Fibroblast of skin of right biceps (primary cell): ENCODE results near the gene FHL2.
"Not testable (repeated sequence)": the region's sequence is repeated elsewhere in the genome, so short reads cannot be mapped to it uniquely, and the experiment has no call there.

Experiments
- DNase-seq: peaks from one replicate; pipeline ENCODE4 v3.0.0-alpha.2; 2013

FHL2 gene, protein sequence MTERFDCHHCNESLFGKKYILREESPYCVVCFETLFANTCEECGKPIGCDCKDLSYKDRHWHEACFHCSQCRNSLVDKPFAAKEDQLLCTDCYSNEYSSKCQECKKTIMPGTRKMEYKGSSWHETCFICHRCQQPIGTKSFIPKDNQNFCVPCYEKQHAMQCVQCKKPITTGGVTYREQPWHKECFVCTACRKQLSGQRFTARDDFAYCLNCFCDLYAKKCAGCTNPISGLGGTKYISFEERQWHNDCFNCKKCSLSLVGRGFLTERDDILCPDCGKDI

DNA sequence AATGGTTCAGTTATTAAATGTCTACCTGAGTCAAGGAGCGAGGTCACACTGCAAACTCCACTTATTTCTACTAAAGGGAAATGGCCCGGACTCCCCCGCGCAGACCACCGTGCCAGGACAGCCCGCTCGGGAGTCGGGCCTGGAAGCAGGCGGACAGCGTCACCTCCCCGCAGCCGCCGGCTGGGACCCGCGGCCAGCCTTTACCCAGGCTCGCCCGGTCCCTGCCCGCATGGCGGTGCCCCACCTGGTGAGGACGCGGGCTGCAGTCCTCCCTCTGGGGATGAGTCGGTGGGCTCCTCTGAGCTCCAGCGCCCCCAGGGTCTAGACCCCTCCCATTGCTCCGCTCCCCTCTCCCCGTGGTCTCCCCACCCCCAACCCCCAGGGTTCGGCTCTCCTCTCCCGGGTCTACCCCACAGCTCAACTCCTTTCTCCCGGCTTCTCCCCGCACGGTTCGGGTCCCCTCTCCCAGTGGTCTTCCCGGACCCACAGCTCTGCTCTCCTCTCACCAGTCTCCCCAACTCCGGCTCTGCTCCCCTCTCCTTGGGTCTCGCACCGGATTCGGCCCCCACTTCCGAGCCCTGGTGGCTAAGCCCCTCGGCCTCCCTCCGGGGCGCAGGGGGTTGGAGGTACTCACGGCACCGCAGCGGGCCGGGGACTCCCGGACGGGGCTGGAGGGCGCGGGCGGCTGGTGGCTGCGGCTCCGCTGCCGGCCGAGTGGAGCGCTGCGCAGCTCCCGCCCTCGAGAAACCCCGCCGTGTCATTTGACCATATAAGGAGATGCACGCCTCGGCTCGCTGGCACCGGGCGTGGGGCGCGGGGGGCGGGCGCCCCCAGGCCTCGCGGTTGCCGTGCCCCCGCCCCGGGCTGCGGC lies at the start of gene FHL2:
Gene FHL2 (minus strand): TSS at position 716 of the 871 bp plus-strand sequence. CDS start 12,535 bp downstream, outside the sequence.
- peak; percentile 87 for DNase-seq

DNA sequence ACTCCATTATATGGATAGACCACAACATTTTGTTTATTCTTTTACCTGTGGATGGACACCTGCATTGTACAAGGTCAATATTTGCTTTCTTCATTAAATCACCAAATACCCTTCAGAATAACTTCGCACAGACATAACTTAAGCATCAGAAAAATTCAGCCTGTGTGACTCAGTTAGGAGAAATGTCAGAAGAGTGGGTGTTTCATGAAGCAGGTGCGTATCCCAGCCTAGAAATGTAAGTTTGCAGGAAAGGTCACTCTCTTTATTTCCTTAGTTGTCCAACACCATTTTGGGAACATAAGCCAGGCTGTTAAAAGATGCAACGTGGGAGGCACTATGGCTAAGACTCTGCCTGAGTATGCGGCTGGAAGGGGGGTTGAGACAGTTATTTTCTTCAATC lies 48.6 kb upstream of the FHL2 start:
- no peak for DNase-seq

DNA sequence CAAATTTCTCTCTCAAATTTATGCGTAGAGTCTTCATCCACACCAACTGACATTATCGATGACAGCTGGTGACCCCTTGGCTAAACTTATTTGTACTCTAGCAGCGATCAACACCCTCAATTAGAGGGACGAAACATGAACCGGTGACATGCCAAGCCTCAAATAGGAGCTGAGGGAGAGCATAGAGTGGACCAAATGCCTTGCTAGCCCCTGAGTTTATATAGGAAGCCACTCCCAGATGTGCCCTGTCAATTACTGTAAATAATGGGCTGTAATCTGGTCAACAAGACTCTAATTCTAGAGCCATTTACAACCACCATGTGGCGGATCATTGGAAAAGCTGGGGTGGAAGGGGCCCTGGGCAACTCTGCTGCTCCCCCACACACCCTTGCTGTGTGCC lies 47.6 kb upstream of the FHL2 start:
- DNase-seq = no peak

DNA sequence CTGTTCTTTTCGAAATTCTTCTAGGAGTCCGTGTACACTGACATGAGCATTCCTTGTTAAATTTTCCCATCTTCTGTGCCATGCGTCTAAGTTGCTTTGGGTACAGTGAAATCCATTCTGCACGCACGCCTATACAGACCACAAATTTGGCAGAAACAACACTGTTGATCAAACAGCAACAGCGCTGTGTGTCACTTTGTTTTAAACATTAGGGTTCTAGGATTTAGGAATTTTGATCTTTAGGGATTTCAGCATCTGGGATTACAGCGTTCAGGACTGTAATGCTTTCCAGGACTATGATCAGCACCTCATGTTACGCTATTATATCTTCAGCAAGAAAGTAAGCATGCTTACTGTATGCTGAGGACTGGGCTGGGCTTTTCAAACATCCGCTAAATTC lies 47.1 kb upstream of the FHL2 start:
- no peak for DNase-seq

DNA sequence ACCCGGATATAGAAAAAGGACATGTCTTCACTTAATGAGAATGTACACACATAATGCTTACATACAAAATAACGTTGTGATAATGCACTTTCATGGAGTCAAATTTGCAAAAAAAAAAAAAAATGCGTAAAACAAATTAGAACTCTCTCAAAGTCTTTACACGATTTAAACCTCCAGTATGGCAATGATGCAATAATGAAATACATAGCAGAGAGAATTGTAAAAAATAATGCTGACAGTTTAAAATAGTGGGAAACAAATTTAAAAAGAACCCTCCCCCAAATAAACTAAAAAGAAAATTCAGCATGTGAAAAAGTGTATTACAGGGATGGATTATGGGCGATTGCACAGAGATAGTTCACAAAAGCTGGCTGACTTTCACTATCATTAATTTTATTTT lies 46.6 kb upstream of the FHL2 start:
- no peak for DNase-seq

DNA sequence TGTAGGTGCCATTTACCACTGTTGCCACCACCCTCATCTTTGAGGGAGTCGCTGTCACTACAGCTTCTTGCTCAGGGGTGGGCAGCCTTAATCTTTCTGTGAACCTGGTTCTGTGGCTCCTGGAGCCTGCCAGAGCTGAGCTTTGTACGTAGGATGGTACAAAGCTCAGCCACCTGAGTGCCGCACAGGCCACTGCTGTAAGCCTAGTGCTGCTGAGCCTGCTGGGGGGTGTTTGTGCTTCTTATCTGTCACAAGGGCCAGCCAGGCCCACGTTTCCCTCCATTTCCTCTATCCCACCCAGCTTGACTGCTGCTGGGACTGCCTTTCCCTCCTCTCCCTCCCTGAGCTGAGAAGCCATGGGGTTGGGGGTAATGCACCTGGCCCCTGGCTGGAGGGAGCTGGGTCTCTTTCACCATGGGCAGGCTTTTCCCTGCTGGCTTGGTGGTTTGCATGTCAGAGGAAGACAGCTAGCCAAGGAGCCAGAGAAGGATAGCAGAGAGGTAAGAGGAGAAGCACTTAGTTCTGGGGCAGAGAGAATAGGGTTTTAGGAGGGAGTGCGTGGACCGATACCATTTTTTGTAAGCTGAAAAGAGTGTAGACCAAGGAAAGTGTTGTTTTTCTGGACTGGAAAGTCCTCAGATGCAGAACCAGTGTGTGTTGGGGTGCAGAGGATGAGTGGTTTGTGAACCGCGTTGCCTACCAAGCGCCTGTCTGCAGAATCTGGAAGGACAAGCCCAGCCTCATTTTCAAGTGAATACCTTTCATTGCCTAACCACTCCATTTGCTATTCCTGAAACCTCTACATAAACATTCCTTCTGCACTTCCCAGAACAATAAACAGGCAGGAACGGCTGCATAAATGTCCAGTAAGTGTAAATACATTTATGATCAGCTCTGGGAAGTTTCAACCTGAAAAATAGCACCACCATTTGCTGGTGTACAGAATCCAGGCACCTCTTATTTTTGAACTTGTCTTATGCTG lies 45.1 kb upstream of the FHL2 start:
- DNase-seq = no peak

DNA sequence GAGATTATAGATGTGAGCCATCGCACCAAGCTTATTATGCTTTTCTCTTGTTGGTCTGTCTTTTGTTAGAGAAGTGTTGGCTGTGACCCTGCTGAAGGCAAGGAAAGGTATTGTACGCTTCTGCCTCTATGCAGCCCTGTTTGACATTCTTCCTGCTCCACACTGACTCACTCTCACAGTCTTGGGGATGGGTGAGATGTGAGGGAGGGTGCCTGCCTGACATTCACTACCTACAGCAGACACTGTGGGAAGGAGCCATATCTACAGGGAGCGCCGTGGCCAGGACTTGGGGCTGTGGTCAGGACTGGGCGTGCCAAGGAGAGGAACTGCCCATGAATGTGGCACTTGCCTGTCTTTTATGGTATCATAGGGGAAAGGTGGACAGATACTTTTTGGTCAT lies 43.9 kb upstream of the FHL2 start:
- DNase-seq = no peak

DNA sequence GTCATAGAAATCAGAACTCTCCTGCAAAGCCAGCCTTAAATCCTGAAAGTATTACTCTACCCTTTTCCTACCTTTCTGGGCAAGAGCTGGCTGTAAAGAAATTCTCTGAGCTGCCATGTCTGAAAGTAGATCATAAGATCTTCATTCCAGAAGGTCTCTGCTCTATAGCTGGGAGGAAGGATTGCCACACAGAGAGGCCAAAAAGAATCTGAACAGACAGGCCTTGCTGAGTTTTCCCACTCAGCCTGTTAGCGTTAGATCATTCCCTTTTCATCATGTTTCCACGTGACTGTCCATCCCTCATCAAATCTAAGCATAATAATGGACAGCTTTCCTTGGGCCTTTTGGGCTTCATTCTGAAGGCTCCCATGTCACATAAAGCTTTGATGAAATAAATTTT lies 43.2 kb upstream of the FHL2 start:
- no peak for DNase-seq

DNA sequence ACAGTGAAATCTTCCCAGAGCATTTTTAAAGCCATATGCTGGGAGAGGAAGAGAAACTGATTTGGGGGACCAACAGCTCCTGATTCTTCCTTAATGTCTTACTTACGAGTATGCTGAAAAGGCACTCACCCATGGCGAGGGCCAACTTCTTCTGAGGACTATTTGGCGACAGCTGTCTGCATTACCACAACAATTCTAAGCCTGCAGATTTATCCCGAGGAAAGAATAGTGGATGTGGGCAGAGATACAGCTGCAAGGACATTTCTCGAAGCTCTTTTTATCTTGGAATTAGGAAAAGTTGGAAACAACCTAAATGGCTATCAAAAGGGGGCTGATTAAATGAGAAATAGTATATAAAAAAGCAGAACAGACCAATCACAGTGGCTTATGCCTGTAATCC lies 40.3 kb upstream of the FHL2 start:
- no peak for DNase-seq

DNA sequence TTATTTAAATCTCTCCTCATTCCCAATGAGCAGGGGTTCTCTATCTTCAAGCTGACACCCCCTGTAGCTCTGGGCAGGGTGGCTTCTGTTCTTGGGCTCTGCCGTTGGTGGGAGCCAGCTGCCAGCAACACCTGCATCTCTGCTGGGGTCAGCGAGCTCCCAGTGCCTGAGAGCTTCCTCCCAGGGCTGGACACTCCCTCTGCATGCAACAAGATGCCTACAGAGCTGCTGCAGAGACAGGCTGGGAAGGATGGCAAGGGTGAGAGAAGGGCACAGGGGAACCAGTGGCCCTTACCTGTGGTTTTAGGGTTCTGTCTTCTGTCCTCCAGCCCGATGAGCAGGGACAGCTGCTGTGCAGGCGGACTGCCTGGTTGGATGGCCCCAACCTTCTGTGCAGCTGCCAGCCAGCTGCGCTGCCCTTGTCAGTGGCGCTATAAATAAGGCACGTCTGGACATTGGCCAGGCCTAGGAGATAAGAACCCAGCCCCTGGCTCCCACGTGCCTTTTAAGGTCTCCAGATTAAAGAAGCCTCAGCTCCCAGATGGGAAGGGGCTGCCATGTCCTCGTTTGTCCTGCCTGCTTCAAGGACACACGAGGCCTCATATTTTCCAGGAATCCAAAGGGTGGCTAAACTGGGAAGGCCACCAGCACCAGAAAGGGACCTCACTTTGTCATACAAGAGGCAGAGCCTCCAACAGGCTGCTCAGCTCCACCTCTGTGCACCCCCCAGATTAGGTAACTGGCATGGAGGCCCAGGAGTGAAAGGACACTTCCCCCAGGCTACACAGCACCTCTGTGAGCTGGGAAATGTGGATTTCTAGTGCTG lies 39.5 kb upstream of the FHL2 start:
- no peak for DNase-seq

DNA sequence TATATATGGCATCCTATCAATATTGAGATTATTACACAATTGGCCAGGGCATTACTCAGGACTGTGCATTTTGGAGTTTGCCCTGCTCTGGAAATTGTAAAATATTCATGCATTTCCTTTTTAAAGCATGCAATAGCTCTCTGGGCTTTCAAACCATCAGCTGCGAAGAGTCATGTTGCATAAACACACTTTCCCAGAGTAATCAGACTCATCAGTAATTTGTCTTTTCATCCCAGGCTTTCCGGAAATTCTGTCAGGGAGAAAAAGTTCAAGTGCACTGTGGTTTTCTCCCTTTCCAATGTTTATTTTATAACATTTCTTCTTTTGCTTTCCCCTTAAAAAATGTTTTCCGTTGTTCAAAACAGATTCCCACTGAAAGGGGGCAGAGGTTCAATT lies 38.9 kb upstream of the FHL2 start:
- peak; percentile 78 for DNase-seq

DNA sequence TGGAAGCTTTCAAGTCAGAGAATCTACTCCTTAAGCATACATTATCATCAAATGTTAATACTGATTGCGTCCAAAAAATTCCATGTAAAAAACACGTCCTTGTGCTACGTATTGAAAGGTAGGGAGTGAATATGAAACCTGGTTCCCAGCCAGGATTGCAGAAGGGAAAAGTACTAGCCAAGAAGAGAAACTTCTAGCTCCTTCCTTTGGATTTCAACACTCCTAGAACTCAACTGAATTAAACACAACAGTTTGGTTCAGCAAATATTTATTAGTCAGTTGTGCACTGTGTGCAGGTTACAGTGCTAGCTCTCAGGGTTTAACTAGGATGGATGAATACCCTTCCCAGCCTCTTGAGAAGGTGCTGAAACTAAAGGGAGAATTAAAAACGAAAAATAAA lies 33.9 kb upstream of the FHL2 start:
- no peak for DNase-seq

DNA sequence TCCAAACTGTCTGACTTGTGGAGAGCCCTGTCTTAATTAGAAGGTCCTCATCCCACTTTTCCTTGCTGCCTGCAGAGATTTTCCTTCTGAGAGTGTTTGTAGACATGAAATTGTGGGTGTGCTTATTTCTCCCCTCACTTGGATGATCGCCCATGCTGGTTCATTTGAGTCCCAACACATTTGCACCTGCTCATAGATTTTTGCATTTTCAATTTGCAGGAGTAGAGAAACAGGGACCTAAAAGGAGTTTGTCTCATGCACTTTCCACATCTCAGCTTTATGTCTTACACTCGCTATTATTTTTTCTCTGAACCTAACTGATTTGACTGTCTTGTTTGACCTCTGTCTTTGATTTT lies 33.2 kb upstream of the FHL2 start:
- DNase-seq = no peak

DNA sequence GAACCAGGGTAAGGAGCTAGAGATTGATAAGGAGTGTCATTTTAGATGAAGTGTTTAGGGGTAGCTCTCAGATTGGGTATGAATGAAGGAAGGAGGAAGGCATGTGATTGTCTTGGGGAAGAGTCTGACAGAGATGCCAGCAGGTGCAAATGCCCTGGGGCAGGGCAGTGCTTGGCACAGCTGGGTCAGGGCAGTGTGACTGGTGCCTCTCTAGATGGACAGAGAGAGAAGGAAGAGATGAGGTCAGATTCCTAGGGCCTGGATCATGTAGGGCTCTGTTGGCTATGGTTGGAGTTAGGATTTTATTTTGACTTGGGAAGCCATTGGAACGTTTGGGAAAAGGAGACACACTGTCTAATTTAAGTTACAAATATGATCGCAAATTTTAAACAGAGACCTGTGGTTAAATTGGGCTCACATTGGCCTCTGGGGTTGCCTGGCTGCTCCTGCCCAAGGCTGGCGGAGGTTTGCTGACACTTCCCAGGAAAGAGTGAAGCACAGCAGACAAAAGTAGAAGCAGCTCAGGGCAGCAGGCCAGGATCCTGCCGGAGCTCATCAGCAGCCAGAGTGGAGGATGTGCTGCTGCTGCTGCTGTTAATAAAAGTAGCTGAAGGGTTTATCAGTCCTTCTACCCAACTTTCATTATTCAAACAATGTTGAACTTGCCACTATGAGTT lies 32.7 kb upstream of the FHL2 start:
- peak; percentile 36 for DNase-seq

DNA sequence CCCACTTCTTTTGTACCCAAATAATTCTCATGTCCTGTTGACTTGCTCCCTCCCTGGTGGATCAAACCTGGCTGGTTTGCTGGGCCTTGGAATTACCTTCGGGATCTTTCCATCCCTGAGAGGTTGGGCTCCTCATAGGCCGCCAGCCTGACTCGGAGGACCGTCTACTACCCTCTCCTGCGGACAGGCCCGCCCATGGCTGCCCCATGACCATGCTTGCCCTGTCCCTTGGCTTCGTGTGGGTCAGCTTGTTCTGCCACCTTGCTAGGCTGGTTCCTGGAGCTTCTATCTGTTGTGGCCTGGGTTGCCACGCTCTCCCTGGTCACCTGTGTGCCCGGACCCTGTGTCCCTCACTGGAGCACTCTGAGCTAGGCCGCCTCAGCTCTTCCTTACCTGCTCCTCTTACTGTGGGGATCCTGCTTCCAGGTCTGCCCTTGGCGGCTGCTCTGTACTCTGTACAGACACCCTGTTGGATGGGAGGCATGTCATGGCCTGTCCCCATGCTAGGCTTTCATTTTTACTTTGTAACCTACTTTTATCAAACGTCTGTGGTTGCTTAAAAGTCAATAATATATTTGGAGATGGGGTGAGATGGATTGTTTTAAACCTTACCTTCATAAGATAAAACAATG lies 29.7 kb upstream of the FHL2 start:
- DNase-seq = no peak

DNA sequence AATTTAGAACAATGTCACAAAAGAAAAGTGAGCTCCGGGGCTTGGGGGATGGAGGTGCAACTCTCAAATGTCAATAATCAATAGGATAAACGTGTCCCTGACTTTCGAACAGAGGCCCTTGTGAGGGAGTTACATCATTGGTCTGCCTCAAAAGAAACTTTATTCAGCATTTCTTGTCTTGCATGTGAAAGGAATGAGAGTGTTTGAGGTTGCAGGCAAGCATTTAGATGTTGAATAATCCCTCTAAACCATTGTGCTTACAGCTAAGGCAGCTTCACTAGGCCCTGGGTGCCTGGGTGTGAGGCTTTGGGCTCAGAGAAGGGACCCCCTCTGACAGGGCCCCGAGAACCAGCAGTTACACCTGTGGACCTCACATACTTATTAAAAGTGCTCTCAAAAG lies 28.6 kb upstream of the FHL2 start:
- DNase-seq = no peak

DNA sequence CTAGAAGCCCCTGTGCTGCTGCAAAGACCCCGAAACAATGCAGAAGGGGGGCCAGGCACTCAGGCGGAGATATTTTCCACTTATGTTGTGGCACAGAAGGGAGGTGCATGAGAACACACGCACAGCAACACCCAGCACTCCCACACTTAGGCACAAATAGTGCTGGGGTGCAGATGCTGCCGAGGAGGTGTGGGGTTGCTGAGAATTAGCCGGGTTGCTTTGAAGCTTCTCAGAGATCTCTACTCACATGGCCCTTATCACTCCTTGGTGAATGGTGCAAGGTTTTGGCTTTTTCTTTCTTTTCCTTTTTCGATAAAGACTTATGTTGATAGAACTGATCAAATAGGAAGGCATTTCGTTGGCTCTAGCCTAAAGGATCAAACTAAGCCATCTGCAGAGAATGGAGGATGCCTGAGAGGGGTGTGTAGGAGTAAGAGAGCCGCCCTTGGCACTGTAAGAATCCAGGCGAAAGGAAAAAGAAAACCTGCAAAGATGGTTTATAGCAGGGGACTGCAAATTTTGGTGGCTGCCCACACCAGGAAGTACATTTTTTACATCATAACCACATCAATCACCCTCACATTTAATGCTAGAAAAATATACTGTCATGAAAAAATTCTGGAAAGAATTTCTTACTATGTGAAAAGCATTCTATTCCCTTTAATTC lies 27.9 kb upstream of the FHL2 start:
- DNase-seq = no peak

DNA sequence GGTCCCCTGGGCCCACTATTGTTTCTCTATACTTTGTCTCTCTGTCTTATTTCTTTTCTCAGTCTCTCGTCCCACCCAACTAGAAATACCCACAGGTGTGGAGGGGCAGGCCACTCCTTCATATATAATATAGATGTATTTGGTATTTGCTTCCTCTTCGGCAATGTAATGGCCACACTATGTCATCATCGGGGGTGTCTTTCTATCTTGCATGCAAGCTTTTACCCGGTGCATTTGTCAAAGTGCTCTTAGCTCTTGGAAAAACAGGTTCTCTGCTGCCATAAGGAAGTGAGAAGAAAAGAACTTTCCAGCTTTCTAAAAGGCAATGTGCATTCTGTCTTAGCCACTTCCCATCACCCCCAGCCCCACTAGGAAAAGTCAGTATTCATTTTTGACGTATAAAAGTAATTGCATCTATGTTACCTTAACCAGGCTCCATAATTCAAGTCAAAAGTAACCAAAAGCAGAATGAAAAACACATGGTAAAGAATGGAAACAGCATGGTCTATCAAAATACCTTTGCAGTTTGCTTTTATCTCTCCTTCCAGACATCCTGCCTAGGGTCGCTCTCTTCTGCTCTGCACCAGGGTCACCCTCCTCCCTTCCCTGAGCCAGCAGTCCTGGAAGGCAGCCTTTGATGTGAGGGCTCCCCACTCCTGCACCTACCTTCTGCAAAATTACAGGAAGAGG lies 27.2 kb upstream of the FHL2 start:
- DNase-seq = no peak

DNA sequence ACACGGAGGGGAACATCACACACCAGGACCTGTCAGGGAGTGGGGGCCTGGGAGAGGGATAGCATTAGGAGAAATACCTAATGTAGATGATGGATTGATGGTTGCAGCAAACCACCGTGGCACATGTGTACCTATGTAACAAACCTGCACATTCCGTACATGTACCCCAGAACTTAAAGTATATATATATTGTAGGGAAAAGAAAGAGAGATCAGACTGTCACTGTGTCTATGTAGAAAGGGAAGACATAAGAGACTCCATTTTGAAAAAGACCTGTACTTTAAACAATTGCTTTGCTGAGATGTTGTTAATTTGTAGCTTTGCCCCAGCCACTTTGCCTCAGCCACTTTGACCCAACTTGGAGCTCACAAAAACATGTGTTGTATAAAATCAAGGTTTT lies 26.0 kb upstream of the FHL2 start:
- not testable (repeated sequence) for DNase-seq

DNA sequence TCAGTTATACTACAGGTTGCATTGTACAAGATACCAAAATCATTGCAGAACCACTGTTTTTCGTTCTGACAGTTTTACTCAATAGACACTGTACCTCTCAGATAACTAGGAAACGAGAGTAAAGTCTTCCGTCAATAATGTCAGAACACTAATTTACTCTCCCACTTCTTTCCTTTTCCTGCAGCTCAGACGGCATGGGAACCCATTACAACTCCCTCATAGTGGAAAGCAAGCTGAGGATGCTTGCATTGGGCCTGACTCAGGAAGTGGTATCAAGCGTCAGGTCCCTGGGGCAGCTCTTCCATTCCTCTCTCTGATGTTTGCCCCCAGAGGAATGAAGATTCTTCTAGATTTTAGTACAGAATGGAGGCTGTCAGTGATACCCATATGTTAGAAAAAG lies 23.9 kb upstream of the FHL2 start:
- DNase-seq = no peak
